Muscle of leg (tissue), 11 donors: Measurements from ENCODE around the gene SYT13. TPM values are rescaled to one million over a fixed set of nuclear protein-coding genes. Genes with fewer than 3 reads are reported as not detected.

Source experiments
- DNase-seq: peaks from one replicate; pipeline ENCODE4 v3.0.0; 2013
- H3K27ac ChIP-seq: one replicate; pipeline ENCODE4 v1.5.1; 2013; ENCODE audit warnings: mild to moderate bottlenecking, low read length, control low read depth
- H3K27me3 ChIP-seq: one replicate; pipeline ENCODE4 v1.6.1; 2013; ENCODE audit warnings: low read length; ENCODE audit not compliant: control insufficient read depth, insufficient read depth
- H3K36me3 ChIP-seq: one replicate; pipeline ENCODE4 v1.6.1; 2013; ENCODE audit warnings: low read length; ENCODE audit not compliant: control insufficient read depth, insufficient read depth
- H3K4me1 ChIP-seq: one replicate; pipeline ENCODE4 v1.6.1; 2013; ENCODE audit warnings: low read length; ENCODE audit not compliant: control insufficient read depth, insufficient read depth
- H3K4me3 ChIP-seq: one replicate; pipeline ENCODE4 v1.5.1; 2013; ENCODE audit warnings: low read length, control low read depth
- H3K9me3 ChIP-seq: replicated peaks from 2 replicates; pipeline ENCODE4 v1.6.1; 2013; ENCODE audit warnings: low read depth, low read length; ENCODE audit not compliant: control insufficient read depth
- WGBS: methylation state at CpG from one replicate; pipeline ENCODE4 v1.1.5; 2013; ENCODE audit warnings: missing lambda C conversion rate; ENCODE audit not compliant: insufficient coverage; 5-methylcytosine and 5-hydroxymethylcytosine counted together
- polyA plus RNA-seq, 8 donors: library from polyadenylated mRNA; unstranded; fragments of 120-200 nt; gene quantifications; one replicate each; pipeline versions ENCODE4 v1.2.1 to v1.2.3, GENCODE V29; 2013; ENCODE audit warnings: inconsistent platforms in 1 of 8, low replicate concordance in 1 of 8; ENCODE audit not compliant: insufficient read length in 8 of 8, insufficient read depth in 1 of 8
- total RNA-seq: library from RNA; stranded (reverse); fragments of 120-200 nt; gene quantifications from one replicate; pipeline ENCODE4 v1.2.4, GENCODE V29; 2013

The SYT13 gene
- total and polyA plus RNA-seq, 9 donors = 0.49 to 1.9 (median 1.2) TPM

- Histone ChIP-seq H3K4me3 (no peak overlapping the region), H3K27me3 (peaks cover 5% of the 10 kb centered on the region), H3K9me3 (no peaks in the 10 kb centered on the region), H3K4me1 (no peaks in the 10 kb centered on the region), H3K27ac (no peak overlapping the region), H3K36me3 (no peaks in the 10 kb centered on the region)
- WGBS = 76% methylated on average over 6 of the region's 11 CpGs
- DNase-seq = no peak
Observed at GRCh38 chr11:45264839-45265515, 21.2 kb downstream of the SYT13 start.

- Histone ChIP-seq H3K27me3 (peaks cover 3% of the 10 kb centered on the region), H3K9me3 (no peaks in the 10 kb centered on the region), H3K4me1 (peaks cover 4% of the 10 kb centered on the region), H3K36me3 (no peaks in the 10 kb centered on the region), H3K4me3 (no peak overlapping the region), H3K27ac (no peak overlapping the region)
- 100% methylated on average over 1 of the region's 3 CpGs for WGBS
- DNase-seq = no peak
Observed at GRCh38 chr11:45263773-45264172, 22.4 kb downstream of the SYT13 start.

- peaks cover 4% of the 10 kb centered on the region for H3K4me1 ChIP-seq
- WGBS = 45% methylated on average over 1 of the region's 4 CpGs
Observed at GRCh38 chr11:45262900-45263299, 23.2 kb downstream of the SYT13 start.

GRCh38 chr11:45260071-45260470 lies 26.1 kb downstream of the SYT13 start:
- Histone ChIP-seq H3K27me3 (peaks cover 2% of the 10 kb centered on the region), H3K9me3 (no peaks in the 10 kb centered on the region), H3K4me1 (peaks cover 4% of the 10 kb centered on the region), H3K36me3 (no peaks in the 10 kb centered on the region), H3K27ac (no peak overlapping the region), H3K4me3 (no peak overlapping the region)
- no peak for DNase-seq

More at GRCh38 chr11:45262900-45263299, 23.2 kb downstream of the SYT13 start:
- Histone ChIP-seq H3K27me3 (peaks cover under 1% of the 10 kb centered on the region), H3K4me3 (no peak overlapping the region), H3K9me3 (no peaks in the 10 kb centered on the region), H3K36me3 (no peaks in the 10 kb centered on the region), H3K27ac (no peak overlapping the region)
- no peak for DNase-seq

- H3K4me3 ChIP-seq = no peak overlapping the region
- DNase-seq = no peak
- no peaks in the 10 kb centered on the region for H3K36me3 ChIP-seq
- H3K4me1 ChIP-seq = peaks cover 4% of the 10 kb centered on the region
- H3K27me3 ChIP-seq = peaks cover 2% of the 10 kb centered on the region
- no peak overlapping the region for H3K27ac ChIP-seq
- WGBS = 86% methylated on average over 1 of the region's 3 CpGs
- no peaks in the 10 kb centered on the region for H3K9me3 ChIP-seq
Observed at GRCh38 chr11:45259592-45259991, 26.5 kb downstream of the SYT13 start.

GRCh38 chr11:45258982-45259530 lies 27.1 kb downstream of the SYT13 start:
- WGBS = 6% methylated on average over 4 of the region's 4 CpGs
- peak; percentile 49 for DNase-seq
- H3K9me3 ChIP-seq = no peaks in the 10 kb centered on the region
- peaks cover 4% of the 10 kb centered on the region for H3K4me1 ChIP-seq
- no peak overlapping the region for H3K27ac ChIP-seq
- H3K4me3 ChIP-seq = no peak overlapping the region
- H3K36me3 ChIP-seq = no peaks in the 10 kb centered on the region
- peaks cover 2% of the 10 kb centered on the region for H3K27me3 ChIP-seq

- peaks cover 2% of the 10 kb centered on the region for H3K27me3 ChIP-seq
- no peak for DNase-seq
- WGBS = 92% methylated on average over 2 of the region's 4 CpGs
- no peaks in the 10 kb centered on the region for H3K36me3 ChIP-seq
- peaks cover 7% of the 10 kb centered on the region for H3K4me1 ChIP-seq
- no peak overlapping the region for H3K27ac ChIP-seq
- H3K4me3 ChIP-seq = no peak overlapping the region
- no peaks in the 10 kb centered on the region for H3K9me3 ChIP-seq
Observed at GRCh38 chr11:45254070-45254469, 32.1 kb downstream of the SYT13 start.

GRCh38 chr11:45253640-45254039 lies 32.5 kb downstream of the SYT13 start:
- H3K27ac ChIP-seq = no peak overlapping the region
- peaks cover 2% of the 10 kb centered on the region for H3K27me3 ChIP-seq
- no peaks in the 10 kb centered on the region for H3K9me3 ChIP-seq
- no peaks in the 10 kb centered on the region for H3K36me3 ChIP-seq
- no peak overlapping the region for H3K4me3 ChIP-seq
- peaks cover 7% of the 10 kb centered on the region for H3K4me1 ChIP-seq
- no peak for DNase-seq
- 92% methylated on average over 5 of the region's 9 CpGs for WGBS

- H3K4me1 ChIP-seq = peaks cover 7% of the 10 kb centered on the region
- no peak for DNase-seq
- no peaks in the 10 kb centered on the region for H3K9me3 ChIP-seq
- H3K27me3 ChIP-seq = peaks cover 2% of the 10 kb centered on the region
- no peak overlapping the region for H3K4me3 ChIP-seq
- WGBS = 81% methylated on average over 3 of the region's 3 CpGs
- no peak overlapping the region for H3K27ac ChIP-seq
- no peaks in the 10 kb centered on the region for H3K36me3 ChIP-seq
Observed at GRCh38 chr11:45252877-45253276, 33.3 kb downstream of the SYT13 start.

GRCh38 chr11:45252134-45252856 lies 33.8 kb downstream of the SYT13 start:
- WGBS = 46% methylated on average over 21 of the region's 22 CpGs
- Histone ChIP-seq H3K9me3 (no peaks in the 10 kb centered on the region), H3K4me1 (peaks cover 9% of the 10 kb centered on the region), H3K36me3 (no peaks in the 10 kb centered on the region), H3K27ac (no peak overlapping the region), H3K4me3 (no peak overlapping the region), H3K27me3 (no peaks in the 10 kb centered on the region)
- peak; percentile 44 for DNase-seq
